GM12891 (cell line): ENCODE measurements around the gene TRAFD1.
A peak's percentile ranks its signal among the peaks of the same experiment; 100 is the strongest.
"Not testable (repeated sequence)": the region's sequence is repeated elsewhere in the genome, so short reads cannot be mapped to it uniquely, and the experiment has no call there.

Experiments used
- DNase-seq: peaks from one replicate; pipeline ENCODE4 v3.0.0; 2011; ENCODE audit warnings: low spot score; ENCODE audit not compliant: insufficient read length
- FAIRE-seq: peaks from 2 replicates; lab custom pipeline; 2011; peaks lifted over from hg19 to GRCh38; lab: Jason Lieb, UNC
- PAX5 ChIP-seq: IDR thresholded peaks from 2 replicates; pipeline ENCODE4 v1.6.1; 2011; ENCODE audit warnings: low read length, moderate library complexity, mild to moderate bottlenecking; ENCODE audit not compliant: insufficient read depth, severe bottlenecking
- POLR2A ChIP-seq: IDR thresholded peaks from 2 replicates; pipeline ENCODE4 v1.6.1; 2011; ENCODE audit warnings: low read depth, low read length, control low read depth
- POLR2AphosphoS5 ChIP-seq: IDR thresholded peaks from 2 replicates; pipeline ENCODE4 v1.6.1; 2011; ENCODE audit warnings: low read depth, low read length, control low read depth
- POU2F2 ChIP-seq: IDR thresholded peaks from 2 replicates; pipeline ENCODE4 v1.6.1; 2011; ENCODE audit warnings: low read depth, mild to moderate bottlenecking, control low read depth, low read length, moderate library complexity
- SPI1 ChIP-seq: IDR thresholded peaks from 2 replicates; pipeline ENCODE4 v1.6.1; 2011; ENCODE audit warnings: low read depth, low read length, control low read depth
- TAF1 ChIP-seq: IDR thresholded peaks from 2 replicates; pipeline ENCODE4 v1.6.1; 2011; ENCODE audit warnings: low read depth, low read length, control low read depth

The TRAFD1 gene

DNA sequence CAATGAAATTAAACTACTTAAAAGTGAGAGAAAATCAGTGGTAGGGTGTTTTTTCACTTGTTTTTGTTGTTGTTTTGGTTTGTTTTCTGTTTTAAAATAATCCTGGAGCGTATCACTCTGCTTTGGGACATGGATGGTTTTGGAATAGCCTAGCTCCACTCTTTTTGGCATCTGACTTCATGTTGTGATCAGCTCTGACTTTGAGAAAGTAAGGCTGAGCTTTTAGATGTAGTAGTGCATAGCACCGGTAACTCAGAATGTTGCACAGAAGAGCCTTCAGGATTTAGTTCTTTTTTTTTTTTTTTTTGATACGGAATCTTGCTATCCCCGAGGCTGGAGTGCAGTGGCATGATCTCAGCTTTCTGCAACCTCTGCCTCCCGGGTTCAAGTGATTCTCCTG, 8.1 kb downstream of the TRAFD1 start:
- DNase-seq (no peak), FAIRE-seq (no peak)
- TF ChIP-seq TAF1 = no peak
- no peak for TF ChIP-seq POU2F2
- no peak for TF ChIP-seq POLR2AphosphoS5
- no peak for TF ChIP-seq SPI1
- no peak for TF ChIP-seq PAX5
- TF ChIP-seq POLR2A = no peak

DNA sequence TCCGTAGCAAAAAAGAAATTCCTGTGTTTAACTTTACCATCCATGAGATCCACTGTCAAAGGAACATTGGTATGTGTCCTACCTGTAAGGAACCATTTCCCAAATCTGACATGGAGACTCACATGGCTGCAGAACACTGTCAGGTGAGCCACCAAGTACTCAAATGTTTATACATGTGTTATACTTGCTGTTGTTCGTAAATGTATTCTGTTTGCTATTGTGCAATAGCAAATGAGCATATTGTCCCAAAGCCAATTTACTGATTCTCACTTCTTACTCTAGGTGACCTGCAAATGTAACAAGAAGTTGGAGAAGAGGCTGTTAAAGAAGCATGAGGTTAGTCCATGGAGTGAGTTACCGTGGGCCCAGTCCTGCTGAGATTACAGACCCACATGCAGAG, 9.4 kb downstream of the TRAFD1 start:
- FAIRE-seq (no peak), DNase-seq (no peak)
- no peak for TF ChIP-seq POLR2AphosphoS5
- TF ChIP-seq TAF1 = no peak
- TF ChIP-seq PAX5 = no peak
- TF ChIP-seq SPI1 = no peak
- no peak for TF ChIP-seq POLR2A
- no peak for TF ChIP-seq POU2F2

DNA sequence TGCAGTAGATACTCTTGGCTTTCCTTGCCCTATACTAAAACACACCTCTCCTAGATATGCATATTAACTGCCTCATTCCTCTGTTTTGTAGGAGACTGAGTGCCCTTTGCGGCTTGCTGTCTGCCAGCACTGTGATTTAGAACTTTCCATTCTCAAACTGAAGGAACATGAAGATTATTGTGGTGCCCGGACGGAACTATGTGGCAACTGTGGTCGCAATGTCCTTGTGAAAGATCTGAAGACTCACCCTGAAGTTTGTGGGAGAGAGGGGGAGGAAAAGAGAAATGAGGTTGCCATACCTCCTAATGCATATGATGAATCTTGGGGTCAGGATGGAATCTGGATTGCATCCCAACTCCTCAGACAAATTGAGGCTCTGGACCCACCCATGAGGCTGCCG, 15.4 kb downstream of the TRAFD1 start:
- DNase-seq (no peak), FAIRE-seq (no peak)
- TF ChIP-seq TAF1 (no peak), POU2F2 (no peak), POLR2A (no peak), POLR2AphosphoS5 (no peak), SPI1 (no peak), PAX5 (no peak)

DNA sequence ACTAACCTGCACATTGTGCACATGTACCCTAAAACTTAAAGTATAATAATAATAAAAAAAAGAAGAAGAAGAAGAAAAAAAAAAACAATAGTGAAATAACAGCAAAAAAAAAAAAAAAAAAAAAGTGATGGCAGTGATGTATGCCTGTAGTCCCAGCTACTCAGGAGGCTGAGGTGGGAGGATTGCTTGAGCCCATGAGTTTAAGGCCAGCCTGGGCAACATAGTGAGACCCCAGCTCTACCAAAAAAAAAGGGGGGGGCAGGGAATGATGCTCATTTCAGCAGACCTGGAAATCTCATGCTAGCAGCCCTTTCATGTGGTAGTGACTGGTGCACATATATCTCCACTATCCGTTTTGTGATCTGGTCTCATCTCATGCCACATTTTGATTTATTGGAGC, 20.8 kb downstream of the TRAFD1 start:
- DNase-seq (no peak), FAIRE-seq (no peak)
- TF ChIP-seq POU2F2 (no peak), POLR2A (0 out of 2 replicates have a peak, but pooled peaks have one; percentile 2), SPI1 (no peak)

DNA sequence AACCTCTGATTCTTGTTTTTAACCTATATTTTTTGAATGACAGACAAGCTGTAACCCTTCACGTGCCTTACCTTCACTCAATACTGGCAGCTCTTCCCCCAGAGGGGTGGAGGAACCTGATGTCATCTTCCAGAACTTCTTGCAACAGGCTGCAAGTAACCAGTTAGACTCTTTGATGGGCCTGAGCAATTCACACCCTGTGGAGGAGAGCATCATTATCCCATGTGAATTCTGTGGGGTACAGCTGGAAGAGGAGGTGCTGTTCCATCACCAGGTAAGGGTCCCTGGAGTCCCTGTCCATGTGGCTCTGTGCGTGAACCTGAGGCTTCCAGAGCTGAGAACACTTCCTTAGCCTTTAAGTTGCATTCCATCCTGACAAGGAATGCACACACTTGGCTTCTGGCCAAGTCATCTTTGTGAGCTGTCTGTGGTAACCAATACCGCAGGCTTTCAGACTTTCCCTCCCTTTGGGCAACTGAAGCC, 22.7 kb downstream of the TRAFD1 start:
- no peak for FAIRE-seq
- TF ChIP-seq TAF1 (no peak), SPI1 (no peak), POU2F2 (no peak), PAX5 (no peak), POLR2AphosphoS5 (no peak), POLR2A (no peak)
- DNase-seq = no peak

DNA sequence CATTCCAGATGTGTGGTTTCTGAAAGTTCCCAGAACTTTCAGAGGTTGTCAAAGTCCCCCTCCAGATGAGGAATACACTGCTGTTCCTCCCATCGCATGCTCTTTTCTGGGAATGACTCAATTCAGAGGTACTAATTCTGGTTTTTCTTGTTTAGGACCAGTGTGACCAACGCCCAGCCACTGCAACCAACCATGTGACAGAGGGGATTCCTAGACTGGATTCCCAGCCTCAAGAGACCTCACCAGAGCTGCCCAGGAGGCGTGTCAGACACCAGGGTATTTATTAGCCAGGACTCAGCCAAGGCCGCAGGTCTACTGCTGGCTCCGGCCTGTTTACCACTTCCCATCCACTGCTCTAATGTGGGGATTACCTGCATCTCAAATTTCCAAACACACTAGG, 24.2 kb downstream of the TRAFD1 start:
- TF ChIP-seq POU2F2 (no peak), SPI1 (no peak)
- DNase-seq (no peak), FAIRE-seq (no peak)

DNA sequence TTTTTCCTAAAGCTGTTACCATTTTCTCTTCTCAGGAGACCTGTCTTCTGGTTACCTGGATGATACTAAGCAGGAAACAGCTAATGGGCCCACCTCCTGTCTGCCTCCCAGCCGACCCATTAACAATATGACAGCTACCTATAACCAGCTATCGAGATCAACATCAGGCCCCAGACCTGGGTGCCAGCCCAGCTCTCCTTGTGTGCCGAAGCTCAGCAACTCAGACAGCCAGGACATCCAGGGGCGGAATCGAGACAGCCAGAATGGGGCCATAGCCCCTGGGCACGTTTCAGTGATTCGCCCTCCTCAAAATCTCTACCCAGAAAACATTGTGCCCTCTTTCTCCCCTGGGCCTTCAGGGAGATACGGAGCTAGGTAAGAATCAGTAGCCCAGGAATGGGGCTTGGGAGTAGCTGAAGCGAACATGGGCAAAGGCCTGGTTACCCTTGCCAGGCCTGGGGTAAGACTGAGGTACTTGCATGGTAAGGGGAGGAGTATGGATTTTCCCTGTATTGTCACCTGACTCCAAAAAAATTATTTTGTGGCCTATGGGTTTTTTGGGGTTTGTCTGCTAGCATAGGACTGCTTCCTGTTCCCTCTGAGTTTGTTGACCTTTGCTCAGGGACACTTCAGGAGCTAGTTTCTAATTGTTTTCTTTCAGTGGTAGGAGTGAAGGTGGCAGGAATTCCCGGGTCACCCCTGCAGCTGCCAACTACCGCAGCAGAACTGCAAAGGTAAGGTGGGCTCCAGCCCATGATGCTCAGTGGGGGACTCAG, 26.6 kb downstream of the TRAFD1 start:
- no peak for DNase-seq
- no peak for FAIRE-seq
- no peak for TF ChIP-seq SPI1
- no peak for TF ChIP-seq POLR2A
- no peak for TF ChIP-seq TAF1
- TF ChIP-seq POU2F2 = no peak
- no peak for TF ChIP-seq PAX5
- no peak for TF ChIP-seq POLR2AphosphoS5

DNA sequence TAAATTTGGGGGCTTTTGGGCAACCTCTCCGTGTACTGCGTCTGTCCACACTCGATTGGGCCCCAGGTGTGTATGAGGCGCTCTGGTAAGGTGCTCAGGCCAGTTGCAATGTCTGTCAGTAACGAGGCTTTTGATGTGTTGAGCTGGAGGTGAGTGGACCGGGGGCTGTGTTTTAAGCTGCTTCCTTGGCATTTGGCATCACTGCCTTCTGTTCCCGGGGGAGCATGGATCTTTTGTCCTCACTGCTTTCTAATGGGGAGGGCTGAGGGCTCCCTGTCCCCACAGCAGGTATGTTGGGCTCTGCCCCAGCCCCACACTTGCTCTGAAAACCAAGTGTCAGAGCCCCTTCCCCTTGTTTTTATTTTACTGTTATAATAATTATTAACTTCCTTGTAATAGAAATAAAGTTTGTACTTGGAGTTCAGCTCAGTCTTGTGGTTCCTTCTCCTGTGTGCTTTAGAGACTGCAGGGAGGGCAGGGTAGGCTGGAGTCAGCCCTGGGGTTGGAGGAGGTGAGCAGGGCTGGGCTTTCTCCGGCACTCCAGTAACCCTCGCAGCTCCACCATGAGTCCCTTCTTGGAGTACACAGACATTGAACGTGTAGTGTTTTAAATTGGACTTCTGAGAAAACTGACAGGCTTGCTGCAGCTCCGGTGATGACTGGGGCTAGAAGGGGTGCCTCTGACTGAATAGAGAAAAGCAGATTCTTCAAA, 28.0 kb downstream of the TRAFD1 start:
- DNase-seq (no peak), FAIRE-seq (no peak)
- TF ChIP-seq SPI1 = no peak
- TF ChIP-seq POLR2A = no peak
- no peak for TF ChIP-seq TAF1
- no peak for TF ChIP-seq POU2F2

DNA sequence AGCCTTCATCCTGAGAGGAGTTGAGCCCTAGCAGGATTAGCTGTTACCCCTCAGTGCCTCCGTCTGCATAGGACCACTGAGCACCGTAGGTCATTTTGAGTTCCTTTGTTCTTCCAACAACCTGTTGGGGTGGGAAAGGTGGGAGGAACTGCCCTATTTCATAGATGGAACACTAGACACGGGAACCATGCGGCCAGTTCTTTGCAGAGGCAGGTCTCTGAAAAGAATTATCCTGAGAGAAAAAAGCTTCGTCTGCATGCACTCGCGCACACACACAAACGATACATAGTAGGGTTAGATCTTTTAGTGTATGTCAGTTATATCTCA, 28.5 kb downstream of the TRAFD1 start:
- FAIRE-seq (no peak), DNase-seq (no peak)
- TF ChIP-seq POU2F2 = no peak
- no peak for TF ChIP-seq TAF1
- no peak for TF ChIP-seq SPI1
- no peak for TF ChIP-seq POLR2A
- no peak for TF ChIP-seq PAX5
- no peak for TF ChIP-seq POLR2AphosphoS5

DNA sequence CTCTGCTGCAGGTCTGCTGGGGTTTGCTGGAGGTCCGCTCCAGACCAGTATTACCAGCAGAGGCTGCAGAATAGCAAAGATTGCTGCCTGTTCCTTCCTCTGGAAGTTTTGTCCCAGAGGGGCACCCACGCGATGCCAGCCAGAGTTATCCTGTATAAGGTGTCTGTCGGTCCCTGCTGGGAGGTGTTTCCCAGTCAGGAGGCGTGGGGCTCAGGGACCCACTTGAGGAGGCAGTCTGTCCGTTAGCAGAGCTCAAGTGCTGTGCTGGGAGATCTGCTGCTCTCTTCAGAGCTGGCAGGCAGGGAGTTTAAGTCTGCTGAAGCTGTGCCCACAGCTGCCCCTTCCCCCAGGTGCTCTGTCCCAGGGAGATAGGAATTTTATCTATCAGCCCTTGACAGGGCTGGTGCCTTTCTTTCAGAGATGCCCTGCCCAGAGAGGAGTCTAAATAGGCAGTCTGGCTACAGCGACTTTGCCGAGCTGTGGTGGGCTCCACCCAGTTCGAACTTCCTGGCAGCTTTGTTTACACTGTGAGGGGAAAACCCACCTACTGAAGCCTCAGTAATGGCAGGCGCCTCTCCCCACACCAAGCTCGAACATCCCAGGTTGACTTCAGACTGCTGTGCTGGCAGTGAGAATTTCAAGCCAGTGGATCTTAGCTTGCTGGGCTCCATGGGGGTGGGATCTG, 33.2 kb downstream of the TRAFD1 start:
- DNase-seq = not testable (repeated sequence)
- peak; percentile 48 for FAIRE-seq
